ENCODE data around the gene DACT3.

DACT3 gene

GRCh38 chr19:46611776-46612175 is 49.2 kb downstream of the DACT3 start:
- Histone ChIP-seq H3K79me2 (ENCODE audit: control insufficient read depth, insufficient read depth, low read length, poor library complexity) (no peaks in the 10 kb centered on the region), H3K9ac (ENCODE audit: low read length) (no peak overlapping the region), H3K27me3 (ENCODE audit: insufficient read depth, low read length) (no peaks in the 10 kb centered on the region), H4K91ac (ENCODE audit: low read depth, low read length) (no peak overlapping the region), H3K36me3 (ENCODE audit: control insufficient read depth in 1 of 2, insufficient read depth in 2 of 2, low read length in 2 of 2) (peaks cover 42 to 43% of the 10 kb centered on the region in 2 experiments), H3K4me1 (ENCODE audit: control insufficient read depth in 1 of 2, insufficient read depth in 2 of 2, low read length in 2 of 2) (no peaks in the 10 kb centered on the region), H3K4me3 (ENCODE audit: low read depth, low read length) (no peak overlapping the region), H2BK5ac (ENCODE audit: low read depth, low read length, poor library complexity) (no peak overlapping the region), H4K8ac (ENCODE audit: low read depth, low read length) (no peak overlapping the region), H2AK5ac (ENCODE audit: low read length) (no peak overlapping the region), H4K12ac (ENCODE audit: low read depth, low read length) (no peak overlapping the region), H2BK120ac (ENCODE audit: insufficient read depth, low read length, poor library complexity) (no peak overlapping the region), H2AFZ (ENCODE audit: insufficient read depth, low read length, poor library complexity) (no peak overlapping the region), H3K9me3 (ENCODE audit: insufficient read depth, low read depth, low read length) (no peaks in the 10 kb centered on the region), H3K79me1 (ENCODE audit: low read length) (no peaks in the 10 kb centered on the region), H3K4ac (ENCODE audit: low read depth, low read length) (no peak overlapping the region), H3K14ac (ENCODE audit: low read length) (no peak overlapping the region), H3K4me2 (ENCODE audit: low read length) (no peak overlapping the region), H3K27ac (ENCODE audit: low read depth, low read length) (no peak overlapping the region), H3K23ac (ENCODE audit: low read length) (no peak overlapping the region), H3K18ac (ENCODE audit: low read length) (no peak overlapping the region), H2BK12ac (ENCODE audit: low read length) (no peak overlapping the region)
- DNase-seq = no peak
- WGBS (ENCODE audit: extremely low coverage, insufficient coverage, insufficient read length) = no CpG with 5 or more reads among the region's 6 CpGs

GRCh38 chr19:46610851-46611770 is 49.9 kb downstream of the DACT3 start:
- Histone ChIP-seq H3K79me2 (ENCODE audit: control insufficient read depth, insufficient read depth, low read length, poor library complexity) (no peaks in the 10 kb centered on the region), H3K27me3 (ENCODE audit: insufficient read depth, low read length) (no peaks in the 10 kb centered on the region), H2BK120ac (ENCODE audit: insufficient read depth, low read length, poor library complexity) (no peak overlapping the region)

DNA sequence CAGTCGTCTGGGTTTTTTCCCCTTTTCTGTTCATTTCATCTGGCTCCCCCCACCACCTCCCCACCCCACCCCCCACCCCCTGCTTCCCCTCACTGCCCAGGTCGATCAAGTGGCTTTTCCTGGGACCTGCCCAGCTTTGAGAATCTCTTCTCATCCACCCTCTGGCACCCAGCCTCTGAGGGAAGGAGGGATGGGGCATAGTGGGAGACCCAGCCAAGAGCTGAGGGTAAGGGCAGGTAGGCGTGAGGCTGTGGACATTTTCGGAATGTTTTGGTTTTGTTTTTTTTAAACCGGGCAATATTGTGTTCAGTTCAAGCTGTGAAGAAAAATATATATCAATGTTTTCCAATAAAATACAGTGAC is 50.6 kb downstream of the DACT3 start:
- Histone ChIP-seq H2BK120ac (ENCODE audit: insufficient read depth, low read length, poor library complexity) (no peak overlapping the region), H3K36me3 (ENCODE audit: control insufficient read depth in 1 of 2, insufficient read depth in 2 of 2, low read length in 2 of 2) (peaks cover 53 to 57% of the 10 kb centered on the region in 2 experiments), H3K79me2 (ENCODE audit: control insufficient read depth, insufficient read depth, low read length, poor library complexity) (no peaks in the 10 kb centered on the region), H3K23ac (ENCODE audit: low read length) (no peak overlapping the region), H3K27me3 (ENCODE audit: insufficient read depth, low read length) (no peaks in the 10 kb centered on the region), H4K91ac (ENCODE audit: low read depth, low read length) (no peak overlapping the region), H3K14ac (ENCODE audit: low read length) (no peak overlapping the region), H3K4ac (ENCODE audit: low read depth, low read length) (no peak overlapping the region), H3K27ac (ENCODE audit: low read depth, low read length) (no peak overlapping the region), H3K4me1 (ENCODE audit: control insufficient read depth in 1 of 2, insufficient read depth in 2 of 2, low read length in 2 of 2) (no peaks in the 10 kb centered on the region), H3K18ac (ENCODE audit: low read length) (no peak overlapping the region), H3K9ac (ENCODE audit: low read length) (no peak overlapping the region), H4K8ac (ENCODE audit: low read depth, low read length) (no peak overlapping the region), H2BK5ac (ENCODE audit: low read depth, low read length, poor library complexity) (no peak overlapping the region), H3K79me1 (ENCODE audit: low read length) (no peaks in the 10 kb centered on the region), H3K9me3 (ENCODE audit: insufficient read depth, low read depth, low read length) (no peaks in the 10 kb centered on the region), H2AK5ac (ENCODE audit: low read length) (no peak overlapping the region), H4K12ac (ENCODE audit: low read depth, low read length) (no peak overlapping the region), H3K4me2 (ENCODE audit: low read length) (no peak overlapping the region), H3K4me3 (ENCODE audit: low read depth, low read length) (no peak overlapping the region), H2AFZ (ENCODE audit: insufficient read depth, low read length, poor library complexity) (no peak overlapping the region), H2BK12ac (ENCODE audit: low read length) (no peak overlapping the region)
- DNase-seq = no peak
- no CpG with 5 or more reads among the region's 5 CpGs for WGBS (ENCODE audit: extremely low coverage, insufficient coverage, insufficient read length)

More at GRCh38 chr19:46610851-46611770, 49.9 kb downstream of the DACT3 start:
- Histone ChIP-seq H3K27ac (ENCODE audit: low read depth, low read length) (no peak overlapping the region), H3K23ac (ENCODE audit: low read length) (no peak overlapping the region), H3K9ac (ENCODE audit: low read length) (no peak overlapping the region), H2AFZ (ENCODE audit: insufficient read depth, low read length, poor library complexity) (no peak overlapping the region), H3K79me1 (ENCODE audit: low read length) (no peaks in the 10 kb centered on the region), H3K36me3 (ENCODE audit: control insufficient read depth in 1 of 2, insufficient read depth in 2 of 2, low read length in 2 of 2) (peaks cover 46 to 49% of the 10 kb centered on the region in 2 experiments), H3K14ac (ENCODE audit: low read length) (no peak overlapping the region), H4K12ac (ENCODE audit: low read depth, low read length) (no peak overlapping the region), H2AK5ac (ENCODE audit: low read length) (no peak overlapping the region), H3K4ac (ENCODE audit: low read depth, low read length) (no peak overlapping the region), H2BK5ac (ENCODE audit: low read depth, low read length, poor library complexity) (no peak overlapping the region), H4K8ac (ENCODE audit: low read depth, low read length) (no peak overlapping the region), H3K4me2 (ENCODE audit: low read length) (no peak overlapping the region), H4K91ac (ENCODE audit: low read depth, low read length) (no peak overlapping the region), H3K9me3 (ENCODE audit: insufficient read depth, low read depth, low read length) (no peaks in the 10 kb centered on the region), H3K18ac (ENCODE audit: low read length) (no peak overlapping the region), H3K4me3 (ENCODE audit: low read depth, low read length) (no peak overlapping the region), H3K4me1 (ENCODE audit: control insufficient read depth in 1 of 2, insufficient read depth in 2 of 2, low read length in 2 of 2) (no peaks in the 10 kb centered on the region), H2BK12ac (ENCODE audit: low read length) (no peak overlapping the region)
- DNase-seq = no peak
- no CpG with 5 or more reads among the region's 17 CpGs for WGBS (ENCODE audit: extremely low coverage, insufficient coverage, insufficient read length)

DNA sequence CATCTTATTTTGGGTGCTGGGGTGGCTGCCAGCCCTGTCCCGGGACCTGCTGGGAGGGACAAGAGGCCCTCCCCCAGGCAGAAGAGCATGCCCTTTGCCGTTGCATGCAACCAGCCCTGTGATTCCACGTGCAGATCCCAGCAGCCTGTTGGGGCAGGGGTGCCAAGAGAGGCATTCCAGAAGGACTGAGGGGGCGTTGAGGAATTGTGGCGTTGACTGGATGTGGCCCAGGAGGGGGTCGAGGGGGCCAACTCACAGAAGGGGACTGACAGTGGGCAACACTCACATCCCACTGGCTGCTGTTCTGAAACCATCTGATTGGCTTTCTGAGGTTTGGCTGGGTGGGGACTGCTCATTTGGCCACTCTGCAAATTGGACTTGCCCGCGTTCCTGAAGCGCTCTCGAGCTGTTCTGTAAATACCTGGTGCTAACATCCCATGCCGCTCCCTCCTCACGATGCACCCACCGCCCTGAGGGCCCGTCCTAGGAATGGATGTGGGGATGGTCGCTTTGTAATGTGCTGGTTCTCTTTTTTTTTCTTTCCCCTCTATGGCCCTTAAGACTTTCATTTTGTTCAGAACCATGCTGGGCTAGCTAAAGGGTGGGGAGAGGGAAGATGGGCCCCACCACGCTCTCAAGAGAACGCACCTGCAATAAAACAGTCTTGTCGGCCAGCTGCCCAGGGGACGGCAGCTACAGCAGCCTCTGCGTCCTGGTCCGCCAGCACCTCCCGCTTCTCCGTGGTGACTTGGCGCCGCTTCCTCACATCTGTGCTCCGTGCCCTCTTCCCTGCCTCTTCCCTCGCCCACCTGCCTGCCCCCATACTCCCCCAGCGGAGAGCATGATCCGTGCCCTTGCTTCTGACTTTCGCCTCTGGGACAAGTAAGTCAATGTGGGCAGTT is 51.2 kb downstream of the DACT3 start:
- H3K79me1 ChIP-seq (ENCODE audit: low read length) = no peaks in the 10 kb centered on the region
- no peak overlapping the region for H3K4me3 ChIP-seq (ENCODE audit: low read depth, low read length)
- no CpG with 5 or more reads among the region's 30 CpGs for WGBS (ENCODE audit: extremely low coverage, insufficient coverage, insufficient read length)
- H3K4ac ChIP-seq (ENCODE audit: low read depth, low read length) = no peak overlapping the region
- no peak overlapping the region for H3K4me2 ChIP-seq (ENCODE audit: low read length)
- peaks cover 59% of the 10 kb centered on the region in 2 experiments for H3K36me3 ChIP-seq (ENCODE audit: control insufficient read depth in 1 of 2, insufficient read depth in 2 of 2, low read length in 2 of 2)
- no peak overlapping the region for H3K9ac ChIP-seq (ENCODE audit: low read length)
- no peak overlapping the region for H2BK120ac ChIP-seq (ENCODE audit: insufficient read depth, low read length, poor library complexity)
- no peak overlapping the region for H4K91ac ChIP-seq (ENCODE audit: low read depth, low read length)
- H3K18ac ChIP-seq (ENCODE audit: low read length) = no peak overlapping the region
- no peak overlapping the region for H4K12ac ChIP-seq (ENCODE audit: low read depth, low read length)
- H3K14ac ChIP-seq (ENCODE audit: low read length) = no peak overlapping the region
- no peaks in the 10 kb centered on the region for H3K27me3 ChIP-seq (ENCODE audit: insufficient read depth, low read length)
- no peak overlapping the region for H2AFZ ChIP-seq (ENCODE audit: insufficient read depth, low read length, poor library complexity)
- H3K27ac ChIP-seq (ENCODE audit: low read depth, low read length) = no peak overlapping the region
- no peak overlapping the region for H2AK5ac ChIP-seq (ENCODE audit: low read length)
- no peak overlapping the region for H2BK12ac ChIP-seq (ENCODE audit: low read length)
- no peak overlapping the region for H3K23ac ChIP-seq (ENCODE audit: low read length)
- H2BK5ac ChIP-seq (ENCODE audit: low read depth, low read length, poor library complexity) = no peak overlapping the region
- no peaks in the 10 kb centered on the region for H3K79me2 ChIP-seq (ENCODE audit: control insufficient read depth, insufficient read depth, low read length, poor library complexity)
- DNase-seq = no peak
- no peaks in the 10 kb centered on the region for H3K9me3 ChIP-seq (ENCODE audit: insufficient read depth, low read depth, low read length)
- H4K8ac ChIP-seq (ENCODE audit: low read depth, low read length) = no peak overlapping the region
- no peaks in the 10 kb centered on the region for H3K4me1 ChIP-seq (ENCODE audit: control insufficient read depth in 1 of 2, insufficient read depth in 2 of 2, low read length in 2 of 2)
